GM12878 (cell line): ENCODE data around the gene PTPN2. TPM values are rescaled to one million over a fixed set of nuclear protein-coding genes. Genes with fewer than 3 reads are reported as not detected.

Experiments used
- ATAC-seq: fragments of 200-7000 bp; cut with Tn5 transposase; 3 replicates; pipeline ENCODE4 v1.9.1; 2020; ENCODE audit warnings: mild to moderate bottlenecking, moderate library complexity
- BruUV-seq: library from RNA; stranded (reverse); fragments of 400-500 nt; replicated peaks from 2 replicates; lab custom pipeline; 2021; lab: Mats Ljungman, UMichigan
- CTCF ChIA-PET: fragments of 300-600 bp; sonication (Branson Sonifier 250); formaldehyde crosslinking; extraction: SDS; loops from one replicate; lab custom pipeline; 2021; ENCODE audit warnings: inconsistent platforms; lab: Yijun Ruan, JAX
- POLR2A ChIA-PET: fragments of 350-600 bp; formaldehyde crosslinking; extraction: SDS; loops from one replicate; lab custom pipeline; 2021; ENCODE audit warnings: inconsistent platforms; lab: Charles Lee
- RAD21 ChIA-PET: fragments of 300-600 bp; sonication (Branson Sonifier 250); formaldehyde crosslinking; loops from one replicate; lab custom pipeline; 2023; ENCODE audit warnings: antibody characterized with exemption; ENCODE audit not compliant: unreplicated experiment; lab: Charles Lee
- SMC1A ChIA-PET: fragments of 300-600 bp; sonication (Branson Sonifier 250); formaldehyde crosslinking; loops from one replicate; lab custom pipeline; 2023; ENCODE audit not compliant: unreplicated experiment, uncharacterized antibody; lab: Charles Lee
- DNase-seq: peaks from one replicate; pipeline ENCODE4 v3.0.0-alpha.2; 2011; ENCODE audit warnings: low read depth, low spot score
- FAIRE-seq: peaks from 3 replicates; lab custom pipeline; 2011; peaks lifted over from hg19 to GRCh38; lab: Jason Lieb, UNC
- H2AFZ ChIP-seq: 2 replicates; pipeline ENCODE4 v1.6.0; 2011; ENCODE audit warnings: low read depth, low read length, control low read depth; ENCODE audit not compliant: control insufficient read depth
- H3K27ac ChIP-seq: 2 replicates; pipeline ENCODE4 v1.5.1; 2011; ENCODE audit warnings: control low read depth; ENCODE audit not compliant: control insufficient read depth, insufficient read depth
- H3K27me3 ChIP-seq, 2 experiments: replicated peaks in 1 of 2; 2 replicates each; pipeline versions ENCODE4 v1.6.0 to v1.6.1; 2011; ENCODE audit warnings: low read length in 1 of 2; ENCODE audit not compliant: control insufficient read depth in 2 of 2, insufficient read depth in 2 of 2
- H3K36me3 ChIP-seq, 2 experiments: 2 replicates each; pipeline ENCODE4 v1.5.1; 2011; ENCODE audit warnings: low read length in 1 of 2; ENCODE audit not compliant: control insufficient read depth in 2 of 2, insufficient read depth in 2 of 2
- H3K4me1 ChIP-seq: 2 replicates; pipeline ENCODE4 v1.6.1; 2011; ENCODE audit warnings: mild to moderate bottlenecking, low read length, moderate library complexity, mixed read lengths; ENCODE audit not compliant: control insufficient read depth, insufficient read depth
- H3K4me2 ChIP-seq: 2 replicates; pipeline ENCODE4 v1.6.0; 2011; ENCODE audit warnings: control low read depth; ENCODE audit not compliant: control insufficient read depth, insufficient read depth
- H3K4me3 ChIP-seq: fragments of 200-600 bp; sonication (generic); 2 replicates; pipeline ENCODE4 v1.5.1; 2016
- H3K79me2 ChIP-seq: 2 replicates; pipeline ENCODE4 v1.6.0; 2011; ENCODE audit warnings: low read length; ENCODE audit not compliant: control insufficient read depth, insufficient read depth
- H3K9ac ChIP-seq: 2 replicates; pipeline ENCODE4 v1.8.0; 2011; ENCODE audit warnings: low read length, control low read depth, mixed read lengths; ENCODE audit not compliant: control insufficient read depth, insufficient read depth
- H3K9me3 ChIP-seq: replicated peaks from 3 replicates; pipeline ENCODE4 v1.5.1; 2011; ENCODE audit warnings: mild to moderate bottlenecking, low read length; ENCODE audit not compliant: control insufficient read depth, insufficient read depth
- H4K20me1 ChIP-seq: 2 replicates; pipeline ENCODE4 v1.6.0; 2011; ENCODE audit not compliant: control insufficient read depth, insufficient read depth
- ATF3 ChIP-seq: IDR thresholded peaks from 2 replicates; pipeline ENCODE4 v1.6.1; 2011; ENCODE audit warnings: low read depth, mild to moderate bottlenecking, low read length, moderate library complexity, borderline replicate concordance; ENCODE audit errors: extremely low read depth
- ATF7 ChIP-seq: fragments of 450-650 bp; IDR thresholded peaks from 2 replicates; pipeline ENCODE4 v1.6.1; 2016; ENCODE audit warnings: low read depth, mild to moderate bottlenecking
- CEBPB ChIP-seq, 2 experiments: fragments of 150-350 bp in 1 of 2; IDR thresholded peaks; 2 replicates each; pipeline ENCODE4 v1.6.1; 2012 to 2014; ENCODE audit warnings: low read depth in 2 of 2, low read length in 2 of 2, borderline replicate concordance in 1 of 2, inconsistent platforms in 1 of 2
- CHD1 ChIP-seq: IDR thresholded peaks from 2 replicates; pipeline ENCODE4 v1.6.1; 2012; ENCODE audit warnings: low read depth, low read length, improper control_type of control experiment
- E4F1 ChIP-seq: fragments of 450-650 bp; IDR thresholded peaks from 2 replicates; pipeline ENCODE4 v1.6.1; 2018; ENCODE audit warnings: borderline replicate concordance, mild to moderate bottlenecking; ENCODE audit not compliant: partially characterized antibody
- FOS ChIP-seq: IDR thresholded peaks from 3 replicates; pipeline ENCODE4 v1.6.1; 2011; ENCODE audit warnings: borderline replicate concordance; ENCODE audit not compliant: insufficient read length; ENCODE audit errors: extremely low read depth
- GABPA ChIP-seq: IDR thresholded peaks from 2 replicates; pipeline ENCODE4 v1.6.1; 2014; ENCODE audit warnings: antibody characterized with exemption, low read depth, mild to moderate bottlenecking, inconsistent platforms
- HDAC2 ChIP-seq: fragments of 200-600 bp; sonication (generic); IDR thresholded peaks from 2 replicates; pipeline ENCODE4 v1.6.1; 2017
- RUNX3 ChIP-seq: IDR thresholded peaks from 2 replicates; pipeline ENCODE4 v1.6.1; 2012; ENCODE audit warnings: low read length, inconsistent platforms
- SMAD5 ChIP-seq: IDR thresholded peaks from 2 replicates; pipeline ENCODE4 v1.6.1; 2016; ENCODE audit warnings: antibody characterized with exemption, low read depth
- SREBF2 ChIP-seq: IDR thresholded peaks from 2 replicates; pipeline ENCODE4 v1.6.1; 2012; ENCODE audit warnings: mild to moderate bottlenecking, low read length
- ZNF207 ChIP-seq: fragments of 450-650 bp; IDR thresholded peaks from 2 replicates; pipeline ENCODE4 v1.6.1; 2014; ENCODE audit warnings: antibody characterized with exemption, mild to moderate bottlenecking, borderline replicate concordance
- WGBS: methylation state at CpG from one replicate; pipeline ENCODE4 v1.1.6; 2016; ENCODE audit warnings: low lambda C conversion rate; ENCODE audit not compliant: insufficient replicate concordance, insufficient coverage; ENCODE audit errors: missing lambda C conversion rate; 5-methylcytosine and 5-hydroxymethylcytosine counted together
- in situ Hi-C: fragments of 300-500 bp; cut with MboI; formaldehyde crosslinking; loops from 9 replicates; pipeline ENCODE4 v1.14.3; 2018; ENCODE audit warnings: mixed read lengths
- intact Hi-C: fragments of 100-400 bp; cut with micrococcal nuclease; formaldehyde crosslinking; loops from one replicate; pipeline ENCODE4 v1.14.2; 2022; ENCODE audit not compliant: unreplicated experiment
- polyA plus RNA-seq, 11 experiments: library from polyadenylated mRNA; depleted of rRNA in 4 of 11; unstranded in 6 of 11; stranded (reverse) in 5 of 11; fragments of >200 nt; fragmentation: Nextera tagmentation in 4 of 11; fragmentation: Illumina TruSeq in 1 of 11; extraction: Ambion mirVana in 4 of 11; extraction: Trizol in 1 of 11; gene quantifications; 1 replicate in 1 of 11; 2 replicates in 10 of 11; pipeline versions ENCODE4 v1.2.1 to v1.2.3, GENCODE V29; 2011 to 2016; ENCODE audit warnings: inconsistent platforms in 2 of 11, missing spikeins in 2 of 11, low read depth in 1 of 11
- total RNA-seq, 4 experiments: library from RNA; depleted of rRNA in 3 of 4; stranded (reverse); fragments of >200 nt in 3 of 4; fragmentation: Illumina TruSeq in 1 of 4; extraction: Trizol in 1 of 4; gene quantifications; 2 replicates each; pipeline versions ENCODE4 v1.2.1 to v1.2.3, GENCODE V29; 2013 to 2021
- TF ChIP-seq, protein P1 (sequence below): IDR thresholded peaks from 2 replicates; pipeline ENCODE4 v1.6.1; 2012; ENCODE audit warnings: low read depth, low read length, improper control_type of control experiment

The PTPN2 gene
- total and polyA plus RNA-seq, 10 of the 15 experiments (the other 5 are each of a cell fraction or from before 2014, with no cell fraction given) = 46.5 to 86.7 (median 64.6) TPM

DNA sequence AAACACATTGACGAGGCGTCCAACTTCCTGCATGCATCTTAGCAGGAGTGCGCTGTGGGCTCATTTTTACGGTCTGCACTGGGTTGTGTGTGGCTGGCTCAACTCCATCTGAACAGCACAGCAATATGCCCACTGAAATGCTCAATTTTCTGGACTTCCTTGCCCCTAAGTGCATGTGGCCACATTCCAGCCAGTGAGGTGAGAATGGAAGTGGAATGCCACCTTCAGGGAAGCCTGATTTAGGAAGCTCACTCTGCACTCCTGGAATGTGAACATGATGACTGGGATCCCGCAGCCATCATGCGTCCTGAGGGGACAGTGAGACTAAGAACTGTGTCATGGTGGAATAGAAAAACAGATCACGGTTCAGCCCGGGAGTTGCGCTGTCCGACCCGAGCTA lies 105.0 kb downstream of the PTPN2 start (continued):
- TF ChIP-seq RUNX3 (no peak), CHD1 (no peak), E4F1 (no peak), FOS (no peak), CEBPB (IDR thresholded peaks at IDR 0.05; ENCODE audit: borderline replicate concordance in 1 of 2, low read depth in 2 of 2, low read length in 2 of 2) (no peak), ATF3 (no peak)

DNA sequence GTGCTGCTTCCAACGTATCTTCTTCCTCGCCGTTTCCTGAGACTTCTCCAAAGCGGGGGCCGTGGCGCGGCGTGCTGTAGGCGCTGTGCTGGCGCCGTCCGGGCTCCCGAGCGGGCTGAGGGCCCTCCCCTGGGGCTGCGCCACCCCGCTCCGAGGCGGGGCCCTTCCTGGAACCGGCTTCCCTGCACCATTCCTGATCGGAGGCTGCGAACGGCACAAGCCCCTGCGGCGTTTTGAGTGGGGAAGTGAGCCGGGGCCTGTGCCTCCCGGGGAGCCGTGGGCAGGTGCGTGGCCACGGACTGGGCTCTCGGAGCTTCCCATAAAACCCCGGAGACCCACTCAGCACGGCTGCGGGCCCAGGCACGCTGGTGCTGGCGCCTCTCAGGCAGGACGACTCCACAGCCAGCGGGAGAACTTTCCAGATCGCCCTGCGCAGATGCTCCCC lies 106.5 kb downstream of the PTPN2 start:
- Histone ChIP-seq H3K4me3 (no peak overlapping the region), H3K79me2 (no peaks in the 10 kb centered on the region), H3K9me3 (no peaks in the 10 kb centered on the region), H3K4me1 (no peaks in the 10 kb centered on the region), H3K9ac (no peak overlapping the region), H4K20me1 (no peaks in the 10 kb centered on the region), H3K27me3 (no peaks in the 10 kb centered on the region; a peak in 1 of 4 replicates), H3K36me3 (no peaks in the 10 kb centered on the region), H3K4me2 (no peak overlapping the region), H2AFZ (no peak overlapping the region), H3K27ac (no peak overlapping the region)
- ChIA-PET POLR2A (no interaction called here), CTCF (no interaction called here), RAD21 (no interaction called here), SMC1A (no interaction called here)
- no peak for DNase-seq
- no TSS peak for BruUV-seq
- TF ChIP-seq ZNF207 (no peak), SREBF2 (no peak), GABPA (no peak), HDAC2 (no peak), SMAD5 (no peak), ATF7 (no peak)
- TF ChIP-seq, protein P1, sequence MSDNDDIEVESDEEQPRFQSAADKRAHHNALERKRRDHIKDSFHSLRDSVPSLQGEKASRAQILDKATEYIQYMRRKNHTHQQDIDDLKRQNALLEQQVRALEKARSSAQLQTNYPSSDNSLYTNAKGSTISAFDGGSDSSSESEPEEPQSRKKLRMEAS = no peak
- in situ Hi-C loops = no loop called here
- ATAC-seq = no peak
- no peak for FAIRE-seq
- intact Hi-C loops = no loop called here
- WGBS = 85% methylated on average over 36 of the region's 39 CpGs
